Left lung (tissue), 10 donors: Measurements from ENCODE around the gene BTBD9. TPM values are rescaled to one million over a fixed set of nuclear protein-coding genes. Genes with fewer than 3 reads are reported as not detected.

ENCODE experiments used
- ATAC-seq: fragments of 200-7000 bp; cut with Tn5 transposase; one replicate; pipeline ENCODE4 v1.9.1; 2020; ENCODE audit warnings: moderate library complexity
- DNase-seq, 4 donors: peaks; one replicate each; pipeline ENCODE4 v3.0.0-alpha.2; 2013 to 2020
- H3K27ac ChIP-seq, 2 donors: fragments of 200-600 bp; sonication (generic) in 1 of 2; one replicate each; pipeline versions ENCODE4 v1.5.0 to v1.8.0; 2020 to 2021
- H3K27me3 ChIP-seq, 2 donors: fragments of 200-600 bp; sonication (generic) in 1 of 2; one replicate each; pipeline versions ENCODE4 v1.5.0 to v1.8.0; 2020 to 2021
- H3K36me3 ChIP-seq, 2 donors: fragments of 200-600 bp; sonication (generic) in 1 of 2; one replicate each; pipeline versions ENCODE4 v1.5.0 to v1.8.0; 2020 to 2021
- H3K4me1 ChIP-seq, 2 donors: fragments of 200-600 bp; one replicate each; pipeline ENCODE4 v1.8.0; 2021
- H3K4me3 ChIP-seq, 2 donors: fragments of 200-600 bp; sonication (generic) in 1 of 2; one replicate each; pipeline versions ENCODE4 v1.5.0 to v1.8.0; 2020 to 2021; ENCODE audit warnings: mild to moderate bottlenecking in 1 of 2
- H3K9me3 ChIP-seq, 2 donors: fragments of 200-600 bp; sonication (generic) in 1 of 2; one replicate each; pipeline versions ENCODE4 v1.5.0 to v1.8.0; 2020 to 2021
- intact Hi-C, 2 donors: fragments of 100-400 bp; cut with DNase I; formaldehyde crosslinking; loops; one replicate each; pipeline versions ENCODE4 v1.11.2 to v1.14.2; 2022
- polyA plus RNA-seq, 6 donors: library from polyadenylated mRNA; unstranded; fragments of 120-200 nt; gene quantifications; one replicate each; pipeline ENCODE4 v1.2.1, GENCODE V29; 2013; ENCODE audit not compliant: insufficient read length in 6 of 6
- total RNA-seq, 2 donors: library from RNA; stranded (reverse); fragmentation: NEBNext Ultra II Directional; extraction: Animal tissue kit (Norgen Biotek cat#: 25700); gene quantifications; one replicate each; pipeline ENCODE4 v1.2.1, GENCODE V29; 2021
- TF ChIP-seq, protein P1 (sequence below), 2 donors: fragments of 200-600 bp; sonication (generic) in 1 of 2; IDR thresholded peaks; one replicate each; pipeline versions ENCODE4 v1.5.0 to v1.8.0; 2021; ENCODE audit warnings: antibody characterized with exemption in 2 of 2
- donor health status: DM: no; HTN: yes; CAD: no.
- donor health status: DM: no; HTN: no; CAD: no.

Gene BTBD9
- total and polyA plus RNA-seq, 8 donors = 14.2 to 44.0 (median 16.0) TPM

DNA sequence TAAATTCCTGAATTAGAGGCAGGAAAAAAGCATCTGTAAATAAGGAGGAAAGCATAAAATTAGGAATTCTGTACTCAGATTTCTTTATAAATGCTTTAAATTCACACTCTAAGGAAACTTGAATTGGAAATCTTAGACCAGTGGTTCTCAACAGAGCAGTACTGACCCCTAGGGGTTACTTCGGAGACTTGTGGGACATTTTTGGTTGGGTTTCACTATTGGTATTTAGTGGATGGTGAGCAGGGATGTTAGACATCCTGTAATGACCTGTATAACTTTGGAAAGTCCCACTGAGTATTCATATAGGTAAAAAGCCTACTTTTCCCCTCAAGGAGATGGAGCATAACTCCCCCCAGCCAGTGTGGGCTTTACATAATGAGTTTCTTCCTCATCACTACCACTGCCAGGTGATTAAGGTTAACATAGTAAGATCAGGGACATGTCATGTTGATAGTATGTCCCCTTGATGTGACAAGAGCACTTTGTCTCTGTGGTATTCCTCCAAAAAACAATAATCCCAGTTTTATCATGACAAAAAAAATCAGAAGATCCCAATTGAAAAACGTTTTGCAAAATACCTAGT, 32.2 kb upstream of the BTBD9 start:
- ATAC-seq (peak; percentile 82), DNase-seq (peak in 2 of 4 donors; percentile 13 to 60)
- Histone ChIP-seq H3K4me1 (peaks cover 0 to 8% of the 10 kb centered on the region in 2 donors), H3K36me3 (peaks cover 0 to 15% of the 10 kb centered on the region in 2 donors), H3K9me3 (no peaks in the 10 kb centered on the region), H3K27ac (no peak overlapping the region), H3K4me3 (no peak overlapping the region), H3K27me3 (no peaks in the 10 kb centered on the region)
- TF ChIP-seq, protein P1, sequence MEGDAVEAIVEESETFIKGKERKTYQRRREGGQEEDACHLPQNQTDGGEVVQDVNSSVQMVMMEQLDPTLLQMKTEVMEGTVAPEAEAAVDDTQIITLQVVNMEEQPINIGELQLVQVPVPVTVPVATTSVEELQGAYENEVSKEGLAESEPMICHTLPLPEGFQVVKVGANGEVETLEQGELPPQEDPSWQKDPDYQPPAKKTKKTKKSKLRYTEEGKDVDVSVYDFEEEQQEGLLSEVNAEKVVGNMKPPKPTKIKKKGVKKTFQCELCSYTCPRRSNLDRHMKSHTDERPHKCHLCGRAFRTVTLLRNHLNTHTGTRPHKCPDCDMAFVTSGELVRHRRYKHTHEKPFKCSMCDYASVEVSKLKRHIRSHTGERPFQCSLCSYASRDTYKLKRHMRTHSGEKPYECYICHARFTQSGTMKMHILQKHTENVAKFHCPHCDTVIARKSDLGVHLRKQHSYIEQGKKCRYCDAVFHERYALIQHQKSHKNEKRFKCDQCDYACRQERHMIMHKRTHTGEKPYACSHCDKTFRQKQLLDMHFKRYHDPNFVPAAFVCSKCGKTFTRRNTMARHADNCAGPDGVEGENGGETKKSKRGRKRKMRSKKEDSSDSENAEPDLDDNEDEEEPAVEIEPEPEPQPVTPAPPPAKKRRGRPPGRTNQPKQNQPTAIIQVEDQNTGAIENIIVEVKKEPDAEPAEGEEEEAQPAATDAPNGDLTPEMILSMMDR (IDR thresholded peaks at IDR 0.05) = peak; percentile 67 to 69
- intact Hi-C loops = no loop called here

DNA sequence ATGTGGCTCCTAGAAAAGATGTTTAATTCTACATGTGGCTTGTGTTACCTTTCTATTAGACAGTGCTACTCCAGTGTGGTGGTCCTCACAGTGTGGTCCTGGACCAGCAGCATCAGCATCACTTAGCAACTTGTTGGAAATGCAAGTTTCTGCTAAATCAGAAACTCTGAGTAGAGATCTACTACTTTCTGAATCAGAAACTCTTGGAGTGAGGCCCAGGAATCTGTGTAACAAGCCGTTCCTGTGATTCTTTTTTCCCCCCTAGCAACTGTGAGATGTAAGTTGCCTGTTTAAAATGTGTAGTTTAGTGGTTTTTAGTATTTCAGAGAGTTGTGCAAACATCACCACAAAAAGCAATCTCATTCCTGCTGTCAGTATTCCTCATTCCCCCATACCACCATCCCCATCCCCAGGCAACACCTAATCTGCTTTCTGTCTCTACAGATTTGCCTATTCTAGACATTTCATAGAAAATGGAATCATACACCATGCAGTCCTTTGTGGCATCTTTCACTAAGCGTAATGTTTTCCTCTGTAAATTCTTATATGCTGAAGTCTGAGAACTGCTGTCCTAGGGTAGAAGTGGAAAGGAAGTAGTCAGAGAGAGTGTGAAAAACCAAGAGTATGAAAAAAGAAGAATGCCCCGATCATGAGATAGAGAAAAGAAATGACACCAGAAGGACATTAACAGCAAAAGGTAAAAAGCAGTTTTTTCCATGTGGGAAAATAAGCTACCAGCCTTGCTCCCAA, 18.9 kb upstream of the BTBD9 start:
- intact Hi-C loops = no loop called here
- H3K27me3 ChIP-seq = no peaks in the 10 kb centered on the region
- H3K36me3 ChIP-seq = peaks cover 0 to 24% of the 10 kb centered on the region in 2 donors
- ATAC-seq (no peak), DNase-seq (no peak)
- TF ChIP-seq, protein P1 (IDR thresholded peaks at IDR 0.05) = no peak
- no peaks in the 10 kb centered on the region for H3K4me1 ChIP-seq
- H3K4me3 ChIP-seq = no peak overlapping the region
- no peaks in the 10 kb centered on the region for H3K9me3 ChIP-seq
- no peak overlapping the region for H3K27ac ChIP-seq

GRCh38 chr6:38656896-38657295, 17.2 kb upstream of the BTBD9 start:
- ATAC-seq (no peak), DNase-seq (no peak)
- Histone ChIP-seq H3K4me3 (no peak overlapping the region), H3K4me1 (no peaks in the 10 kb centered on the region), H3K27ac (no peak overlapping the region), H3K27me3 (no peaks in the 10 kb centered on the region), H3K36me3 (peaks cover 0 to 24% of the 10 kb centered on the region in 2 donors), H3K9me3 (no peaks in the 10 kb centered on the region)
- TF ChIP-seq, protein P1 (IDR thresholded peaks at IDR 0.05) = no peak
- intact Hi-C loops = no loop called here

DNA sequence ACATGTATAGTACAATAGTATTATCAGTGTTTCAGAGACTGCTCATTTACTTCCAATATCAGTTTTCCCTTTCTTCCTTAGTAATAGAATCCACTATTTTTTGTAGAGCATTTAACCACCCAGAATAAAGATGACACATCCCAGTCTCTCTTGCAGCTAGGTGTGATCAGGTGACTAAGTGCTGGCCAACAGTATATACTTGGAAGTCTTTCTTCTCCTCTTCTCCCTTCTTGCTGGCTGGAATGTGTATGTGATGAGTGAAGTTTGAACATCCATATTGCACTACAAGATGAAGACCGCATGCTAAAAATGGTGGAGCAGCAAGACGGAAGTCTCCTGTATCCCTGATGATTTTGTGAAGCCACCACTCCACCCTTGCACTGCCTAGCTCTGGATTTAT, 14.5 kb upstream of the BTBD9 start:
- Histone ChIP-seq H3K4me3 (no peak overlapping the region), H3K9me3 (no peaks in the 10 kb centered on the region), H3K27me3 (no peaks in the 10 kb centered on the region), H3K36me3 (peaks cover 0 to 24% of the 10 kb centered on the region in 2 donors), H3K4me1 (no peaks in the 10 kb centered on the region), H3K27ac (no peak overlapping the region)
- intact Hi-C loops = no loop called here
- TF ChIP-seq, protein P1 (IDR thresholded peaks at IDR 0.05) = no peak
- DNase-seq (no peak), ATAC-seq (no peak)

DNA sequence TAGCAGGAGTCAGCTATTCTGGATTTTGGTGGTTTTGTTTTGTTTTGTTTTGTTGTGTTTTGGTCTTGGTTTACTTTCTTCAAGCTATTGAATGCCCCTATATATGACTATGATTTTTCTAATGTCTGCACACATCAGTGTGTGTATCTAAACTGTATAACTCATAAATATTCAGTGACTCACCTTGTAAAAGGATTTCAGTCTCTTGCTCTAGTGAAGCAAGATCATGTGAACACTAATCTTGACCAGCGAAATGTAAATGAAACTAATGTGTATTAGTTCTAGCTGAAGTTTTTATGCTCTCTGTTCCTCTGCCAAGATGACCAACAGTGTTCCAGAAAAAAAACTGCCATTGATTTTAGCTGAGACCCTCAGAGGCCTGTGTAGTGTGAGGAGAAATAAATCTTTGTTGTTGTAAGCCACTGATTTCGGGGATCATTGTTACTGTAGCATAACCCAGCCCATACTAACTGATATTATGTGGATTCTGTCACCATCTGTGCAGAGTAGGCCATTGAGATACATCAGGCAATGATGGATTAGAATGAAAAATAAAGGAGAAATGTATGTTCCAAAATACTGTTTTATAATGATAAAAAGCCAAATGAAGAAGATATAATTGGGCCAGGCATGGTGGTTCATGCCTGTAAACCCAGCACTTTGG, 11.5 kb upstream of the BTBD9 start:
- DNase-seq (no peak), ATAC-seq (no peak)
- no peaks in the 10 kb centered on the region for H3K27me3 ChIP-seq
- H3K36me3 ChIP-seq = peaks cover 0 to 10% of the 10 kb centered on the region in 2 donors
- H3K9me3 ChIP-seq = no peaks in the 10 kb centered on the region
- TF ChIP-seq, protein P1 (IDR thresholded peaks at IDR 0.05) = no peak
- no peak overlapping the region for H3K4me3 ChIP-seq
- no peak overlapping the region for H3K27ac ChIP-seq
- intact Hi-C loops = no loop called here
- H3K4me1 ChIP-seq = no peaks in the 10 kb centered on the region
